HepG2 (cell line): ENCODE data around the gene PIK3CG.

Experiments
- HNRNPH1 ChIP-seq: fragments of 200-400 bp; formaldehyde crosslinking; optimal IDR thresholded peaks from 2 replicates; pipeline ENCODE3; 2017; ENCODE audit warnings: mild to moderate bottlenecking, low read depth, low read length
- HOXA3 ChIP-seq: sonication (generic); formaldehyde crosslinking; IDR thresholded peaks from 2 replicates; pipeline ENCODE4 v1.5.0; 2020; ENCODE audit warnings: missing genetic modification reagents
- NFIC ChIP-seq: IDR thresholded peaks from 2 replicates; pipeline ENCODE4 v1.6.1; 2012; ENCODE audit warnings: mild to moderate bottlenecking, low read length, inconsistent platforms
- REPIN1 ChIP-seq: sonication (generic); formaldehyde crosslinking; IDR thresholded peaks from 2 replicates; pipeline ENCODE4 v1.8.0; 2022; ENCODE audit warnings: missing genetic modification reagents, low read depth, mild to moderate bottlenecking, borderline replicate concordance
- ZNF660 ChIP-seq: sonication (generic); formaldehyde crosslinking; IDR thresholded peaks from 2 replicates; pipeline ENCODE4 v1.5.1; 2020; ENCODE audit warnings: mild to moderate bottlenecking, low read depth, missing genetic modification reagents, borderline replicate concordance
- ZNF737 ChIP-seq: sonication (generic); formaldehyde crosslinking; IDR thresholded peaks from 2 replicates; pipeline ENCODE4 v1.5.0; 2020; ENCODE audit warnings: missing genetic modification reagents, mild to moderate bottlenecking, borderline replicate concordance
- TF ChIP-seq, protein P1 (sequence below), 2 experiments: IDR thresholded peaks; 2 replicates each; pipeline ENCODE4 v1.6.1; 2011 to 2012; ENCODE audit warnings: low read length in 2 of 2, borderline replicate concordance in 1 of 2, low read depth in 1 of 2, mild to moderate bottlenecking in 1 of 2, moderate library complexity in 1 of 2
- TF ChIP-seq, protein P2 (sequence below): sonication (generic); formaldehyde crosslinking; IDR thresholded peaks from 2 replicates; pipeline ENCODE4 v1.5.0; 2020; ENCODE audit warnings: mild to moderate bottlenecking, missing genetic modification reagents, moderate library complexity

GRCh38 chr7:106855540-106856132 is 9.4 kb upstream of the PIK3CG start:
- no peak for TF ChIP-seq HOXA3 (CRISPR knock-in tag)
- TF ChIP-seq, protein P1, sequence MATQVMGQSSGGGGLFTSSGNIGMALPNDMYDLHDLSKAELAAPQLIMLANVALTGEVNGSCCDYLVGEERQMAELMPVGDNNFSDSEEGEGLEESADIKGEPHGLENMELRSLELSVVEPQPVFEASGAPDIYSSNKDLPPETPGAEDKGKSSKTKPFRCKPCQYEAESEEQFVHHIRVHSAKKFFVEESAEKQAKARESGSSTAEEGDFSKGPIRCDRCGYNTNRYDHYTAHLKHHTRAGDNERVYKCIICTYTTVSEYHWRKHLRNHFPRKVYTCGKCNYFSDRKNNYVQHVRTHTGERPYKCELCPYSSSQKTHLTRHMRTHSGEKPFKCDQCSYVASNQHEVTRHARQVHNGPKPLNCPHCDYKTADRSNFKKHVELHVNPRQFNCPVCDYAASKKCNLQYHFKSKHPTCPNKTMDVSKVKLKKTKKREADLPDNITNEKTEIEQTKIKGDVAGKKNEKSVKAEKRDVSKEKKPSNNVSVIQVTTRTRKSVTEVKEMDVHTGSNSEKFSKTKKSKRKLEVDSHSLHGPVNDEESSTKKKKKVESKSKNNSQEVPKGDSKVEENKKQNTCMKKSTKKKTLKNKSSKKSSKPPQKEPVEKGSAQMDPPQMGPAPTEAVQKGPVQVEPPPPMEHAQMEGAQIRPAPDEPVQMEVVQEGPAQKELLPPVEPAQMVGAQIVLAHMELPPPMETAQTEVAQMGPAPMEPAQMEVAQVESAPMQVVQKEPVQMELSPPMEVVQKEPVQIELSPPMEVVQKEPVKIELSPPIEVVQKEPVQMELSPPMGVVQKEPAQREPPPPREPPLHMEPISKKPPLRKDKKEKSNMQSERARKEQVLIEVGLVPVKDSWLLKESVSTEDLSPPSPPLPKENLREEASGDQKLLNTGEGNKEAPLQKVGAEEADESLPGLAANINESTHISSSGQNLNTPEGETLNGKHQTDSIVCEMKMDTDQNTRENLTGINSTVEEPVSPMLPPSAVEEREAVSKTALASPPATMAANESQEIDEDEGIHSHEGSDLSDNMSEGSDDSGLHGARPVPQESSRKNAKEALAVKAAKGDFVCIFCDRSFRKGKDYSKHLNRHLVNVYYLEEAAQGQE (IDR thresholded peaks at IDR 0.05; ENCODE audit: borderline replicate concordance in 1 of 2, low read depth in 1 of 2, low read length in 2 of 2) = no peak
- TF ChIP-seq HNRNPH1 = no peak
- no peak for TF ChIP-seq NFIC
- TF ChIP-seq, protein P2, sequence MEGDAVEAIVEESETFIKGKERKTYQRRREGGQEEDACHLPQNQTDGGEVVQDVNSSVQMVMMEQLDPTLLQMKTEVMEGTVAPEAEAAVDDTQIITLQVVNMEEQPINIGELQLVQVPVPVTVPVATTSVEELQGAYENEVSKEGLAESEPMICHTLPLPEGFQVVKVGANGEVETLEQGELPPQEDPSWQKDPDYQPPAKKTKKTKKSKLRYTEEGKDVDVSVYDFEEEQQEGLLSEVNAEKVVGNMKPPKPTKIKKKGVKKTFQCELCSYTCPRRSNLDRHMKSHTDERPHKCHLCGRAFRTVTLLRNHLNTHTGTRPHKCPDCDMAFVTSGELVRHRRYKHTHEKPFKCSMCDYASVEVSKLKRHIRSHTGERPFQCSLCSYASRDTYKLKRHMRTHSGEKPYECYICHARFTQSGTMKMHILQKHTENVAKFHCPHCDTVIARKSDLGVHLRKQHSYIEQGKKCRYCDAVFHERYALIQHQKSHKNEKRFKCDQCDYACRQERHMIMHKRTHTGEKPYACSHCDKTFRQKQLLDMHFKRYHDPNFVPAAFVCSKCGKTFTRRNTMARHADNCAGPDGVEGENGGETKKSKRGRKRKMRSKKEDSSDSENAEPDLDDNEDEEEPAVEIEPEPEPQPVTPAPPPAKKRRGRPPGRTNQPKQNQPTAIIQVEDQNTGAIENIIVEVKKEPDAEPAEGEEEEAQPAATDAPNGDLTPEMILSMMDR (CRISPR knock-in tag) = no peak
- TF ChIP-seq ZNF660 (CRISPR knock-in tag) = no peak
- no peak for TF ChIP-seq REPIN1 (CRISPR knock-in tag)
- TF ChIP-seq ZNF737 (CRISPR knock-in tag) = no peak
